Gastrocnemius medialis (tissue), 4 donors: Measurements from ENCODE around the gene VSIG1.

Experiments used
- POLR2A ChIP-seq, 2 donors: fragments of 450-650 bp; IDR thresholded peaks; one replicate each; pipeline ENCODE4 v1.6.1; 2017; ENCODE audit warnings: antibody characterized with exemption in 2 of 2, mild to moderate bottlenecking in 2 of 2, moderate library complexity in 2 of 2
- TF ChIP-seq, protein P1 (sequence below), 5 experiments: fragments of 450-650 bp in 3 of 5; fragments of 200-600 bp in 2 of 5; sonication (generic) in 2 of 5; IDR thresholded peaks in 4 of 5; conservative IDR thresholded peaks in 1 of 5; 1 replicate in 4 of 5; 2 replicates in 1 of 5; pipeline ENCODE4 v1.5.1; 2016 to 2019; ENCODE audit warnings: antibody characterized with exemption in 5 of 5, mild to moderate bottlenecking in 3 of 5, moderate library complexity in 3 of 5

DNA sequence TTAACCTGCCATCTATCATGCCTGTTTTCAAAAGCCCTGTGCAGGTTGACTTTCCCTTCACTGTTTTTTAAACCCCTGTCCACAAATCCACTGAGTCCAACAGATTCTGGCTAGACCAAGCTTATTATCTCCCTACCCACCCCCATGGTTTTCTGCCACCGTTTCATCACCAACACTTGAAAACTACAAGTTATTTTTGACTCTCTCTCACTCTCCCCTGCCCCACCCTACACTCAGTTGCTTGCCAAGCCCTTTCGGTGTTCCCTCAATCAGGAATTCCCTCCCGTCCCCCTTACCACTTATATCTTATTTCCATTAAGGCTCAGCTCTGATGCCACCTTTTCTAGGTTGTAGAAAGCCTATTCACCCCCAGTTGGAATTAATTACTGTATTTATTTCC lies 76.4 kb downstream of the VSIG1 start:
- TF ChIP-seq, protein P1, sequence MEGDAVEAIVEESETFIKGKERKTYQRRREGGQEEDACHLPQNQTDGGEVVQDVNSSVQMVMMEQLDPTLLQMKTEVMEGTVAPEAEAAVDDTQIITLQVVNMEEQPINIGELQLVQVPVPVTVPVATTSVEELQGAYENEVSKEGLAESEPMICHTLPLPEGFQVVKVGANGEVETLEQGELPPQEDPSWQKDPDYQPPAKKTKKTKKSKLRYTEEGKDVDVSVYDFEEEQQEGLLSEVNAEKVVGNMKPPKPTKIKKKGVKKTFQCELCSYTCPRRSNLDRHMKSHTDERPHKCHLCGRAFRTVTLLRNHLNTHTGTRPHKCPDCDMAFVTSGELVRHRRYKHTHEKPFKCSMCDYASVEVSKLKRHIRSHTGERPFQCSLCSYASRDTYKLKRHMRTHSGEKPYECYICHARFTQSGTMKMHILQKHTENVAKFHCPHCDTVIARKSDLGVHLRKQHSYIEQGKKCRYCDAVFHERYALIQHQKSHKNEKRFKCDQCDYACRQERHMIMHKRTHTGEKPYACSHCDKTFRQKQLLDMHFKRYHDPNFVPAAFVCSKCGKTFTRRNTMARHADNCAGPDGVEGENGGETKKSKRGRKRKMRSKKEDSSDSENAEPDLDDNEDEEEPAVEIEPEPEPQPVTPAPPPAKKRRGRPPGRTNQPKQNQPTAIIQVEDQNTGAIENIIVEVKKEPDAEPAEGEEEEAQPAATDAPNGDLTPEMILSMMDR (IDR thresholded peaks at IDR 0.05 in 4 of 5, conservative IDR thresholded peaks at IDR 0.05 in 1 of 5), result no peak
- no peak for TF ChIP-seq POLR2A (IDR thresholded peaks at IDR 0.05)
